HCT116 (cell line): Measurements from ENCODE around the gene ESRRG. TPM values are rescaled to one million over a fixed set of nuclear protein-coding genes. Genes with fewer than 3 reads are reported as not detected.

Experiments used
- ATAC-seq: fragments of 200-7000 bp; cut with Tn5 transposase; 2 replicates; pipeline ENCODE4 v1.9.1; 2020; ENCODE audit warnings: mild to moderate bottlenecking, moderate library complexity
- BruUV-seq: library from RNA; stranded (reverse); fragments of 400-500 nt; replicated peaks from 2 replicates; lab custom pipeline; 2021; lab: Mats Ljungman, UMichigan
- CTCF ChIA-PET: fragments of 300-600 bp; sonication (Branson Sonifier 250); formaldehyde crosslinking; loops from one replicate; lab custom pipeline; 2021; ENCODE audit warnings: antibody characterized with exemption; lab: Charles Lee
- POLR2A ChIA-PET: fragments of 300-600, 350-600 bp; sonication (Branson Sonifier 250); formaldehyde crosslinking; loops from one replicate; lab custom pipeline; 2021; ENCODE audit warnings: antibody characterized with exemption; lab: Charles Lee
- RAD21 ChIA-PET, 2 experiments: fragments of 300-600 bp; sonication (Branson Sonifier 250); formaldehyde crosslinking; loops; one replicate each; lab custom pipeline; 2023; ENCODE audit warnings: low total read pairs in 2 of 2; ENCODE audit not compliant: uncharacterized antibody in 2 of 2, unreplicated experiment in 2 of 2, low non-redundant PET in 1 of 2; lab: Charles Lee
- DNase-seq: peaks from one replicate; pipeline ENCODE4 v3.0.0-alpha.2; 2010; ENCODE audit warnings: low read depth, low spot score
- H2AFZ ChIP-seq: fragments of 200-600 bp; shearing (Covaris generic), sonication (generic); 2 replicates; pipeline ENCODE4 v1.6.1; 2017; ENCODE audit warnings: low read depth, mixed run types, mixed read lengths, antibody characterized with exemption, low read length; ENCODE audit not compliant: poor library complexity, severe bottlenecking
- H3K27ac ChIP-seq: 2 replicates; pipeline ENCODE4 v1.5.1; 2012; ENCODE audit warnings: low read depth, low read length
- H3K27me3 ChIP-seq: fragments of 200-600 bp; sonication (generic); 2 replicates; pipeline ENCODE4 v1.6.1; 2016; ENCODE audit warnings: mixed run types, low read length, mixed read lengths; ENCODE audit not compliant: insufficient read depth
- H3K36me3 ChIP-seq, 2 experiments: fragments of 200-500 bp in 1 of 2; fragments of 200-600 bp in 1 of 2; sonication (Bioruptor generic) in 1 of 2; sonication (generic) in 1 of 2; 2 replicates each; pipeline versions ENCODE4 v1.5.1 to v1.6.1; 2014 to 2016; ENCODE audit warnings: low read length in 2 of 2, inconsistent platforms in 1 of 2, mixed read lengths in 1 of 2, mixed run types in 1 of 2; ENCODE audit not compliant: insufficient read depth in 2 of 2, control insufficient read depth in 1 of 2
- H3K4me1 ChIP-seq, 2 experiments: fragments of 200-600 bp in 1 of 2; sonication (generic) in 1 of 2; 2 replicates each; pipeline versions ENCODE4 v1.5.1 to v1.6.1; 2012 to 2017; ENCODE audit warnings: low read length in 2 of 2, inconsistent platforms in 1 of 2, mild to moderate bottlenecking in 1 of 2, mixed read lengths in 1 of 2, mixed run types in 1 of 2, moderate library complexity in 1 of 2; ENCODE audit not compliant: insufficient read depth in 2 of 2, control insufficient read depth in 1 of 2
- H3K4me2 ChIP-seq: fragments of 200-600 bp; sonication (generic); 2 replicates; pipeline ENCODE4 v1.6.1; 2017; ENCODE audit warnings: mixed run types, low read length, mixed read lengths
- H3K4me3 ChIP-seq, 2 experiments: fragments of 200-600 bp in 1 of 2; sonication (generic) in 1 of 2; replicated peaks in 1 of 2; 2 replicates each; pipeline ENCODE4 v1.5.1; 2011 to 2016; ENCODE audit warnings: low read length in 2 of 2, control low read depth in 1 of 2, low read depth in 1 of 2, mild to moderate bottlenecking in 1 of 2, mixed read lengths in 1 of 2, mixed run types in 1 of 2
- H3K79me2 ChIP-seq: fragments of 200-600 bp; sonication (generic); 2 replicates; pipeline ENCODE4 v1.6.1; 2017; ENCODE audit warnings: mild to moderate bottlenecking, mixed run types, low read length, moderate library complexity, mixed read lengths; ENCODE audit not compliant: insufficient read depth
- H3K9ac ChIP-seq: fragments of 200-600 bp; sonication (generic); 2 replicates; pipeline ENCODE4 v1.6.1; 2016; ENCODE audit warnings: low read length, mixed read lengths
- H3K9me2 ChIP-seq: fragments of 200-600 bp; sonication (generic), shearing (Covaris generic); 2 replicates; pipeline ENCODE4 v1.6.1; 2017; ENCODE audit warnings: mixed run types, mild to moderate bottlenecking, moderate library complexity; ENCODE audit not compliant: insufficient read depth
- H3K9me3 ChIP-seq, 2 experiments: fragments of 200-500 bp in 1 of 2; fragments of 200-600 bp in 1 of 2; sonication (Bioruptor generic) in 1 of 2; sonication (generic) in 1 of 2; 2 replicates each; pipeline ENCODE4 v1.6.1; 2014 to 2017; ENCODE audit warnings: low read length in 2 of 2, mixed read lengths in 2 of 2, inconsistent platforms in 1 of 2, low read depth in 1 of 2, mild to moderate bottlenecking in 1 of 2, mixed run types in 1 of 2, moderate library complexity in 1 of 2; ENCODE audit not compliant: control insufficient read depth in 1 of 2, insufficient read depth in 1 of 2
- H4K20me1 ChIP-seq: fragments of 200-600 bp; sonication (generic), shearing (Covaris generic); 2 replicates; pipeline ENCODE4 v1.6.1; 2017; ENCODE audit warnings: mixed run types, mild to moderate bottlenecking, moderate library complexity; ENCODE audit not compliant: insufficient read depth
- ATF3 ChIP-seq: IDR thresholded peaks from 2 replicates; pipeline ENCODE4 v1.6.1; 2012
- CEBPB ChIP-seq: IDR thresholded peaks from 2 replicates; pipeline ENCODE4 v1.6.1; 2012; ENCODE audit warnings: low read depth
- CTCF ChIP-seq, 3 experiments: fragments of 200-600 bp in 1 of 3; sonication (generic) in 1 of 3; IDR thresholded peaks in 2 of 3; conservative IDR thresholded peaks in 1 of 3; 2 replicates each; pipeline ENCODE4 v1.5.1; 2012 to 2017; ENCODE audit warnings: low read depth in 2 of 3, low read length in 2 of 3, antibody characterized with exemption in 1 of 3, borderline replicate concordance in 1 of 3, control low read depth in 1 of 3, mild to moderate bottlenecking in 1 of 3, mixed read lengths in 1 of 3, mixed run types in 1 of 3, moderate library complexity in 1 of 3; ENCODE audit not compliant: insufficient read depth in 1 of 3
- EGR1 ChIP-seq: IDR thresholded peaks from 2 replicates; pipeline ENCODE4 v1.6.1; 2012; ENCODE audit warnings: low read depth
- ELF1 ChIP-seq: IDR thresholded peaks from 2 replicates; pipeline ENCODE4 v1.6.1; 2012; ENCODE audit warnings: low read depth, borderline replicate concordance
- EZH2 ChIP-seq: fragments of 200-600 bp; sonication (generic); IDR thresholded peaks from 2 replicates; pipeline ENCODE4 v1.6.1; 2017; ENCODE audit warnings: antibody characterized with exemption, mixed run types
- POLR2AphosphoS5 ChIP-seq: IDR thresholded peaks from 2 replicates; pipeline ENCODE4 v1.6.1; 2011; ENCODE audit warnings: mild to moderate bottlenecking, low read depth, low read length, moderate library complexity
- REST ChIP-seq: IDR thresholded peaks from 2 replicates; pipeline ENCODE4 v1.6.1; 2012; ENCODE audit warnings: low read depth
- SIN3A ChIP-seq: IDR thresholded peaks from 2 replicates; pipeline ENCODE4 v1.6.1; 2012; ENCODE audit warnings: low read depth
- SRF ChIP-seq: IDR thresholded peaks from 2 replicates; pipeline ENCODE4 v1.6.1; 2012; ENCODE audit warnings: low read depth
- ZFX ChIP-seq: fragments of 450-650 bp; IDR thresholded peaks from 2 replicates; pipeline ENCODE4 v1.6.1; 2017
- intact Hi-C: fragments of 100-400 bp; cut with micrococcal nuclease; formaldehyde crosslinking; loops from 2 replicates; pipeline ENCODE4 v1.10.0; 2022
- total RNA-seq: library from RNA; stranded (reverse); gene quantifications from one replicate; pipeline ENCODE4 v1.2.1, GENCODE V29; 2021; ENCODE audit not compliant: unreplicated experiment

The ESRRG gene
- total RNA-seq, 1 experiment from 2014 or later: not detected

GRCh38 chr1:216740331-216740730, 17.1 kb upstream of the ESRRG start:
- no TSS peak for BruUV-seq
- Histone ChIP-seq H3K27ac (no peak overlapping the region), H3K4me3 (no peak overlapping the region), H3K9me3 (no peaks in the 10 kb centered on the region), H3K9me2 (no peaks in the 10 kb centered on the region), H3K79me2 (no peaks in the 10 kb centered on the region), H3K9ac (no peak overlapping the region), H4K20me1 (no peaks in the 10 kb centered on the region), H3K27me3 (0 out of 2 replicates have a peak, but pooled peaks cover 4% of the 10 kb centered on the region), H3K4me2 (no peak overlapping the region), H2AFZ (no peak overlapping the region), H3K4me1 (no peaks in the 10 kb centered on the region), H3K36me3 (no peaks in the 10 kb centered on the region)
- ChIA-PET POLR2A (no interaction called here), RAD21 (no interaction called here), CTCF (no interaction called here)
- intact Hi-C loops: loop anchor here (5.0 kb wide), 1 partner anchor 918 kb away; no protein-coding TSS in a partner anchor
- ATAC-seq: no peak
- TF ChIP-seq ATF3 (no peak), ELF1 (no peak)
- no peak for DNase-seq

- H3K4me2 ChIP-seq: no peak overlapping the region
- 0 out of 2 replicates have a peak, but pooled peaks cover 4% of the 10 kb centered on the region for H3K27me3 ChIP-seq
- no peak for TF ChIP-seq SIN3A
- no peak for TF ChIP-seq POLR2AphosphoS5
- no peak for TF ChIP-seq EZH2
- no peak for TF ChIP-seq CTCF (IDR thresholded peaks at IDR 0.05 in 2 of 3, conservative IDR thresholded peaks at IDR 0.05 in 1 of 3; ENCODE audit: borderline replicate concordance in 1 of 3, insufficient read depth in 1 of 3, low read depth in 2 of 3, low read length in 2 of 3)
- no peak for TF ChIP-seq ELF1
- no peak for TF ChIP-seq ZFX
- TF ChIP-seq CEBPB: no peak
- no peak for TF ChIP-seq REST
- no peak for TF ChIP-seq EGR1
- TF ChIP-seq SRF: no peak
- intact Hi-C loops: loop anchor here (5.0 kb wide), 1 partner anchor 917 kb away; no protein-coding TSS in a partner anchor
- no peak overlapping the region for H3K4me3 ChIP-seq
- no peaks in the 10 kb centered on the region for H4K20me1 ChIP-seq
- POLR2A ChIA-PET: no interaction called here
- no peaks in the 10 kb centered on the region for H3K79me2 ChIP-seq
- DNase-seq (no peak), ATAC-seq (no peak)
- H3K27ac ChIP-seq: no peak overlapping the region
- RAD21 ChIA-PET: no interaction called here
- no peak overlapping the region for H2AFZ ChIP-seq
- H3K9me3 ChIP-seq: no peaks in the 10 kb centered on the region
- H3K4me1 ChIP-seq: no peaks in the 10 kb centered on the region
- no peaks in the 10 kb centered on the region for H3K36me3 ChIP-seq
- no peaks in the 10 kb centered on the region for H3K9me2 ChIP-seq
- no TSS peak for BruUV-seq
- H3K9ac ChIP-seq: no peak overlapping the region
- CTCF ChIA-PET: no interaction called here
These were observed 16.6 kb upstream of the ESRRG start for GRCh38 chr1:216739793-216740192.
